AG20443 (cell line): Measurements from ENCODE around the gene FAM186B.

Experiments
- DNase-seq: peaks from one replicate; pipeline ENCODE4 v3.0.0; 2012; ENCODE audit warnings: low spot score, mixed read lengths

The FAM186B gene

GRCh38 chr12:49552014-49552413, 53.4 kb downstream of the FAM186B start:
- DNase-seq: peak; percentile 53

GRCh38 chr12:49550693-49551252, 54.7 kb downstream of the FAM186B start:
- no peak for DNase-seq

DNA sequence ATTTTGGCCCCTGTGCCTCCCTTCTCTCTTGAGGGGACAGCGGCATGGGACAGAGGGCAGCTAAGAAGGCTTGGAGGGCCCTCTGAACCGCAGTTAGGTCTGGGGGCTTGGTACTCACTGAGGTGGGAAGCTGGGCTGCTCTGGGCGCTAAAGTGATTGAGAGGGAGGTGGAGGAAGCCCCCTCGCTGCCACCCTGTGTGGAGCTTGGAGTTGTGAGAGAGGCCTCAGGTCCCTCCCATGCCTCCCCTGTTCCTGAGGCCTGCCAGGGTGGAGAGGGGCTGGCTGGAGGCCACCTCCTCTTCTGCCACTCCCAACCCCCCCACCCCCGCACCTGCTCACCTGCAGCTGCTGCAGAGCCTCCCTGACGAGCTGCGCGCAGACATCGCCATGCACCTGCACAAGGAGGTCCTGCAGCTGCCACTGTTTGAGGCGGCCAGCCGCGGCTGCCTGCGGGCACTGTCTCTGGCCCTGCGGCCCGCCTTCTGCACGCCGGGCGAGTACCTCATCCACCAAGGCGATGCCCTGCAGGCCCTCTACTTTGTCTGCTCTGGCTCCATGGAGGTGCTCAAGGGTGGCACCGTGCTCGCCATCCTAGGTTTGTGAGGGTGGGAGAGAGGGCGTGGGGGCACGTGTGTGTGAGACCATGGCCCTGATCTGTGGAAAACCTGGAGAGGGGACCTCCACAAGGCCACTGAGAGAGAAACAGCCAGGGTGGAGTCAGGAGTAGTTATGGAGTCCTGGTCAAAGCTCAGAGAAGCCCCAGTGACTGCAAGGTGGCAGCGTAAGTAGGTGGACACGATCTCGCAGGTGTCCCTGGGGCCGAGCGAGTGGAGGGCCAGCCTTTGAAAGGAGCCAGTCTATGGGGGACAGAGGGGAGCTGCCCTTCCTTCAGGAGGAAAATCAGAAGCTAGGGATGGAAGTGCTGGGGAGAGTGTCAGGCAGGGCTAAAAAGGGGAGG, 55.4 kb downstream of the FAM186B start:
- DNase-seq: no peak

DNA sequence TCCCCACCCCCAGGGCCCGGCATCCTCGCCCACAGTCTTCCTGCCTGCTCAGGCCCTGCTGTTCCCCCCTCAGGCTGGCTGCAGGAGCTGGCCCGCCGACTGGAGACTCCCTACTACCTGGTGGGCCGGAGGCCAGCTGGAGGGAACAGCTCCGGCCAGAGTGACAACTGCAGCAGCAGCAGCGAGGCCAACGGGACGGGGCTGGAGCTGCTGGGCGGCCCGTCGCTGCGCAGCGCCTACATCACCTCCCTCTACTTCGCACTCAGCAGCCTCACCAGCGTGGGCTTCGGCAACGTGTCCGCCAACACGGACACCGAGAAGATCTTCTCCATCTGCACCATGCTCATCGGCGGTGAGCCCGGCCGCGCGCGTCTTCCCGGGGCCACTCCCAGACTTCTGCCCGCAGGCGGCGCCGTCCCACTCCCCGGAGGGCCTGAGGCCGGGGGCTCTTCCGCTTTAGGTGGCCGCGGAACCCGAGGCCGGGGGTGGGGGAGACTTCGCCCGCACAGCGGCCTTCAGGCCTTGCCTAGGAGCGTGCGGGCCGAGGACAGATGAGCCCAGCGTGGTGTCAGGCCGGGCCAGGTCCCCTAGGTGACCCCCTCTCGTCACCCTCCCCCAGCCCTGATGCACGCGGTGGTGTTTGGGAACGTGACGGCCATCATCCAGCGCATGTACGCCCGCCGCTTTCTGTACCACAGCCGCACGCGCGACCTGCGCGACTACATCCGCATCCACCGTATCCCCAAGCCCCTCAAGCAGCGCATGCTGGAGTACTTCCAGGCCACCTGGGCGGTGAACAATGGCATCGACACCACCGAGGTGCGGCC, 56.4 kb downstream of the FAM186B start:
- peak; percentile 65 for DNase-seq

- no peak for DNase-seq
Observed at GRCh38 chr12:49548481-49548821, 57.0 kb downstream of the FAM186B start.

GRCh38 chr12:49547090-49547690, 58.2 kb downstream of the FAM186B start:
- no peak for DNase-seq

- no peak for DNase-seq
Observed at GRCh38 chr12:49546481-49546880, 59.0 kb downstream of the FAM186B start.

GRCh38 chr12:49545815-49546214, 59.6 kb downstream of the FAM186B start:
- DNase-seq: no peak

- DNase-seq: peak; percentile 60
Observed at GRCh38 chr12:49543914-49544815, 61.3 kb downstream of the FAM186B start.

- DNase-seq: no peak
Observed at GRCh38 chr12:49543221-49543913, 62.1 kb downstream of the FAM186B start.

DNA sequence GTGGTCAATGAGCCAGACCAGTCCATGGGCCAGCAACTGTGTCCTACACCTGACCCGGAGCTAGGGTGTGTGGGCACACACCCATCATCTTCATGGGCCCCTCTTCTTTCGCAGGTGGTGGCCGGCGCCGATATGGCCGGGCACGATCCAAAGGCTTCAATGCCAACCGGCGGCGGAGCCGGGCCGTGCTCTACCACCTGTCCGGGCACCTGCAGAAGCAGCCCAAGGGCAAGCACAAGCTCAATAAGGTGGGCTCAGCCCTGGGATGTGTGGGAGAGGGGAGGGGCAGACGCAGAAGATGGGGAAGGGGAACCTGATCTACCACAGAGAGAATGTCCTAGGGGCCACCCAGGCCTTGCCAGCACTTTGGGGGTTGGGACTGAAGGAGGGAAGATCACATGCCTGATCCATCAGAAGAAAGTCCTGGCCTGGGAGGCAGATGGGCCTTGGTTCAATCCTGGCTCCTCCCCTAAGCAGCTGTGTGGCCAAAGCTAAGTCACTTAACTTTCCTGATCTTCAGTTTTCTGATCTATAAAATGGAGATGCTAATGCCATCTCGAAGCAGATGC, 62.8 kb downstream of the FAM186B start:
- DNase-seq: no peak

- no peak for DNase-seq
Observed at GRCh38 chr12:49541911-49542505, 63.4 kb downstream of the FAM186B start.

- no peak for DNase-seq
Observed at GRCh38 chr12:49541140-49541861, 64.1 kb downstream of the FAM186B start.

DNA sequence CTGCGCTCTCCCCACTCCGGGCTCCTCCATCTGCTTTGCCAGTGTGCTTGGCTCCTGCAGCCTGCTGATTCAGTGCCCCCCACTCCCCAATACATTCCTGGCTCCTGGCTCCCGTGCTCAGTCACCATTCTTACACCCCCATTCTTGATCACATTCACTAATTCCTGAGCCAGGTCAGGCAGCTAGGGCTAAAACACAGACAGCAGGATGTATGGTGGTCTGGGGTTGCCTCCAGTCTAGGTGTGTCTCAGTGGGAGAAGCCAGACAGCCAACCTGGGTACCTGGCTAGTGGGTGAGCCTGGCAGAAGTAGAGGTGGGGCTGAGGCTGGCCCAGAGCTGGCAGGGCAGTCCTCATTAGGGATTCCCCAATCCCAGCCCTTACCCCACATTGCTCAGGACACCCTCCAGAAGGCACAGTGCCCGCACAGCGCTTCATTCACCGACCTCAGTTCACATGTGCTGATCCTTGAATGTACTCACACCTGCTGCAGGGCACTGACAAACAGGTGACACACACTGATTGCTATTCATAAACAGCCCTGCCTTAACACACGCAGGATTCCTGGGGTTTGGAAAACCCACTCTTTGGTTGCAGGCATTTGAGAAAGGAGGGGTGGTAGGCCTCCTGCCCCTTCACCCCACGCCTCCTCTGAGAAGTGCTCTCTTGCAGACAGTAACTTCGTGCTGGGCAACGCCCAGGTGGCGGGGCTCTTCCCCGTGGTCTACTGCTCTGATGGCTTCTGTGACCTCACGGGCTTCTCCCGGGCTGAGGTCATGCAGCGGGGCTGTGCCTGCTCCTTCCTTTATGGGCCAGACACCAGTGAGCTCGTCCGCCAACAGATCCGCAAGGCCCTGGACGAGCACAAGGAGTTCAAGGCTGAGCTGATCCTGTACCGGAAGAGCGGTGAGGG, 65.0 kb downstream of the FAM186B start:
- no peak for DNase-seq

DNA sequence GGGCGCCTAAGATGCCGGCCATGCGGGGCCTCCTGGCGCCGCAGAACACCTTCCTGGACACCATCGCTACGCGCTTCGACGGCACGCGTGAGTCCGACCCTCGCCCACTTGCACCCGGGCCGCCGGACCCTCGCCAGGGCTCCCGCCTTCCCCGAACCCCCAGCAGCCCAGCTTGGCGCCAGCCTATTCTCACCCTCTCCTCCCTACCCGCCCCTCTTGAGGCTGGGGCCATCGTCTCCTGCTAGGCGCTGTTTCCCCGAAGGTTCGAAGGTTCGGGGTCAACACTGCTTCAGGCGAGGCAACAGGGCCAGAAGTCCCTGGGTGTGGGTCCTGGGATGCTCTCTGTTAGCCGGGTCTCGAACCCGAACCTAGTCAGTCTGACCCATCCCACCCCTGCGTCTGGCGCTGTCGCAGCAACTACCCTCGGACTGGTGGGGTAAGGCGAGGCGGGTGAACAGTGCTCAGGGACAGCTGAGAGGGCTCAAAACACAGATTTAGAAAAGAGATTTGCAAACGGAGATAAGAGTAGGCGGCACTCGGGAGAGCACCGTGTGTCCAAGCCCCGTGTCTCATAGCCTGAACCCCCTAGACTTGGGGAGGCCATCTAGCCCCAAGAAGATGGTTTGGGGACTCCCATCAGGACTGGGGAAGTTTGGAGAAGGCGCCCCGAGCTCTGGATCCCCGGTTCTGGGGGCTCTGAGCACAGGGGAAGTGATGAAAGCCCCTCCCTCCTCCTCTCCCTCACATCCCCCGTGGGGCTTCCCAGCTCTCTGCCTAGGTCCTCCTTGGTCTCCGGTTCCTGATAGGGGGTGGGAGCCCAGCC, 65.8 kb downstream of the FAM186B start:
- no peak for DNase-seq

GRCh38 chr12:49538510-49539403, 66.7 kb downstream of the FAM186B start, which contains the start of gene KCNH3:
Gene KCNH3 (plus strand): TSS chr12:49539030. CDS start chr12:49539417, 387 bp downstream.
- DNase-seq: peak; percentile 94
